Thyroid gland (tissue), 4 donors: ENCODE data around the gene DNAH1.

ENCODE experiments used
- POLR2A ChIP-seq, 2 donors: fragments of 450-650 bp; IDR thresholded peaks; one replicate each; pipeline ENCODE4 v1.6.1; 2017; ENCODE audit warnings: antibody characterized with exemption in 2 of 2, mild to moderate bottlenecking in 2 of 2, moderate library complexity in 1 of 2
- TF ChIP-seq, protein P1 (sequence below), 6 experiments: fragments of 200-600 bp in 3 of 6; fragments of 450-650 bp in 3 of 6; sonication (generic) in 3 of 6; IDR thresholded peaks; one replicate each; pipeline ENCODE4 v1.5.1; 2016 to 2019; ENCODE audit warnings: antibody characterized with exemption in 6 of 6, mild to moderate bottlenecking in 2 of 6, inconsistent platforms in 1 of 6, moderate library complexity in 1 of 6

DNA sequence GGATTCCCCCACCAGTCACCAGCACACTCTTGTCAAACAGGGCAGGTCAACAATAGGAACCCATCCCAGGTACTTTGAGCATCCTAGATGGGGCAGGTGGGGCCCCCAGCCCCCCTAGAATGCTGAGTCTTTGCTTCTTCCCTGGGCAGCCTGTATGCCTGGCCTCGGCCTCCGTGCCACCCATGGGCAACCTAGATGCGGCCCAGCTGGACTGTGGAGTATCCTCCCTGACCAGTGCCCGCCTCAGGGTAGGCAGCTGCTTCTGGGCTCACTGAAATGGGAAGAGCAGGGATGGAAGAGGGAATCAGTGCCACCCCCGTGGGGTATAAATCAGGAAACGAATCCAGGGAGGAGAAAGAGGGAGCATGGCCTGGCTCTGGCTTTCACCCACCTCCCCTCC lies 10.9 kb downstream of the DNAH1 start:
- TF ChIP-seq, protein P1, sequence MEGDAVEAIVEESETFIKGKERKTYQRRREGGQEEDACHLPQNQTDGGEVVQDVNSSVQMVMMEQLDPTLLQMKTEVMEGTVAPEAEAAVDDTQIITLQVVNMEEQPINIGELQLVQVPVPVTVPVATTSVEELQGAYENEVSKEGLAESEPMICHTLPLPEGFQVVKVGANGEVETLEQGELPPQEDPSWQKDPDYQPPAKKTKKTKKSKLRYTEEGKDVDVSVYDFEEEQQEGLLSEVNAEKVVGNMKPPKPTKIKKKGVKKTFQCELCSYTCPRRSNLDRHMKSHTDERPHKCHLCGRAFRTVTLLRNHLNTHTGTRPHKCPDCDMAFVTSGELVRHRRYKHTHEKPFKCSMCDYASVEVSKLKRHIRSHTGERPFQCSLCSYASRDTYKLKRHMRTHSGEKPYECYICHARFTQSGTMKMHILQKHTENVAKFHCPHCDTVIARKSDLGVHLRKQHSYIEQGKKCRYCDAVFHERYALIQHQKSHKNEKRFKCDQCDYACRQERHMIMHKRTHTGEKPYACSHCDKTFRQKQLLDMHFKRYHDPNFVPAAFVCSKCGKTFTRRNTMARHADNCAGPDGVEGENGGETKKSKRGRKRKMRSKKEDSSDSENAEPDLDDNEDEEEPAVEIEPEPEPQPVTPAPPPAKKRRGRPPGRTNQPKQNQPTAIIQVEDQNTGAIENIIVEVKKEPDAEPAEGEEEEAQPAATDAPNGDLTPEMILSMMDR (IDR thresholded peaks at IDR 0.05), result no peak
- TF ChIP-seq POLR2A (IDR thresholded peaks at IDR 0.05), result no peak
